ENCODE results near the gene GPR84. TPM values are rescaled to one million over a fixed set of nuclear protein-coding genes. Genes with fewer than 3 reads are reported as not detected.

GPR84 gene
- total and polyA plus RNA-seq, 10 of the 15 experiments (the other 5 are each of a cell fraction or from before 2014, with no cell fraction given): 0.37 to 4.7 (median 2.6) TPM

- Histone ChIP-seq H3K4me3 (peak overlapping the region; percentile 82; the same call in 1 of the 2 replicates), H4K20me1 (ENCODE audit: control insufficient read depth, insufficient read depth) (no peaks in the 10 kb centered on the region), H3K9me3 (replicated peaks; ENCODE audit: control insufficient read depth, insufficient read depth, low read length) (no peaks in the 10 kb centered on the region), H3K36me3 (ENCODE audit: control insufficient read depth in 2 of 2, insufficient read depth in 2 of 2, low read length in 1 of 2) (no peaks in the 10 kb centered on the region), H3K27me3 (replicated peaks in 1 of 2; ENCODE audit: control insufficient read depth in 2 of 2, insufficient read depth in 2 of 2, low read length in 1 of 2) (no peaks in the 10 kb centered on the region), H2AFZ (ENCODE audit: control insufficient read depth, low read depth, low read length) (no peak overlapping the region), H3K9ac (ENCODE audit: control insufficient read depth, insufficient read depth, low read length) (no peak overlapping the region; the same call in 1 of the 2 replicates), H3K79me2 (ENCODE audit: control insufficient read depth, insufficient read depth, low read length) (no peaks in the 10 kb centered on the region), H3K4me1 (ENCODE audit: control insufficient read depth, insufficient read depth, low read length) (peaks cover 4% of the 10 kb centered on the region), H3K27ac (ENCODE audit: control insufficient read depth, insufficient read depth) (no peak overlapping the region), H3K4me2 (ENCODE audit: control insufficient read depth, insufficient read depth) (peak overlapping the region; percentile 8; the same call in 1 of the 2 replicates)
- intact Hi-C loops (cut with micrococcal nuclease; ENCODE audit: unreplicated experiment): no loop called here
- no peak for TF ChIP-seq SMAD5 (IDR thresholded peaks at IDR 0.05; ENCODE audit: low read depth)
- no peak for TF ChIP-seq ZNF687 (IDR thresholded peaks at IDR 0.05)
- RAD21 ChIA-PET (ENCODE audit: unreplicated experiment): no interaction called here
- no peak for ATAC-seq
- WGBS (ENCODE audit: insufficient coverage, insufficient replicate concordance, low lambda C conversion rate, missing lambda C conversion rate): 66% methylated on average over 6 of the region's 7 CpGs
- SMC1A ChIA-PET (ENCODE audit: uncharacterized antibody, unreplicated experiment): no interaction called here
- DNase-seq (ENCODE audit: low read depth, low spot score): no peak
- BruUV-seq (replicated peaks): no TSS peak
- in situ Hi-C loops (cut with MboI): no loop called here
- CTCF ChIA-PET: interaction anchor here (0.7 to 4.1 kb wide), 3 partner anchors 9 to 22 kb away, joined by 3 to 58 read pairs (median 8); no protein-coding TSS in a partner anchor
- POLR2A ChIA-PET: no interaction called here
- no peak for FAIRE-seq
These were observed 25.9 kb upstream of the GPR84 start for GRCh38 chr12:54390176-54390667.

Measured in GM12878 (cell line).